Measurements from ENCODE around the gene MAPRE2. TPM values are rescaled to one million over a fixed set of nuclear protein-coding genes. Genes with fewer than 3 reads are reported as not detected.

Gene MAPRE2
- total RNA-seq, 1 experiment from 2014 or later = 9.1 TPM

GRCh38 chr18:35088921-35089320, 47.7 kb downstream of the MAPRE2 start:
- Histone ChIP-seq H3K27me3 (ENCODE audit: insufficient read depth, low read depth) (no peaks in the 10 kb centered on the region), H2AFZ (no peak overlapping the region), H3K79me2 (ENCODE audit: low read depth) (no peaks in the 10 kb centered on the region), H3K36me3 (ENCODE audit: low read depth) (no peaks in the 10 kb centered on the region), H3K9me2 (ENCODE audit: insufficient read depth) (no peaks in the 10 kb centered on the region), H3F3A (ENCODE audit: insufficient read depth, low read depth) (no peaks in the 10 kb centered on the region), H4K20me1 (ENCODE audit: insufficient read depth) (no peaks in the 10 kb centered on the region), H3K4me3 (no peak overlapping the region), H3K4me1 (replicated peaks; ENCODE audit: insufficient read depth) (no peaks in the 10 kb centered on the region), H3K4me2 (no peak overlapping the region), H3K9me3 (ENCODE audit: insufficient read depth, low read depth) (no peaks in the 10 kb centered on the region), H3K27ac (no peak overlapping the region)
- TF ChIP-seq EZH2 (IDR thresholded peaks at IDR 0.05; ENCODE audit: low read depth) = no peak
- TF ChIP-seq, protein P1, sequence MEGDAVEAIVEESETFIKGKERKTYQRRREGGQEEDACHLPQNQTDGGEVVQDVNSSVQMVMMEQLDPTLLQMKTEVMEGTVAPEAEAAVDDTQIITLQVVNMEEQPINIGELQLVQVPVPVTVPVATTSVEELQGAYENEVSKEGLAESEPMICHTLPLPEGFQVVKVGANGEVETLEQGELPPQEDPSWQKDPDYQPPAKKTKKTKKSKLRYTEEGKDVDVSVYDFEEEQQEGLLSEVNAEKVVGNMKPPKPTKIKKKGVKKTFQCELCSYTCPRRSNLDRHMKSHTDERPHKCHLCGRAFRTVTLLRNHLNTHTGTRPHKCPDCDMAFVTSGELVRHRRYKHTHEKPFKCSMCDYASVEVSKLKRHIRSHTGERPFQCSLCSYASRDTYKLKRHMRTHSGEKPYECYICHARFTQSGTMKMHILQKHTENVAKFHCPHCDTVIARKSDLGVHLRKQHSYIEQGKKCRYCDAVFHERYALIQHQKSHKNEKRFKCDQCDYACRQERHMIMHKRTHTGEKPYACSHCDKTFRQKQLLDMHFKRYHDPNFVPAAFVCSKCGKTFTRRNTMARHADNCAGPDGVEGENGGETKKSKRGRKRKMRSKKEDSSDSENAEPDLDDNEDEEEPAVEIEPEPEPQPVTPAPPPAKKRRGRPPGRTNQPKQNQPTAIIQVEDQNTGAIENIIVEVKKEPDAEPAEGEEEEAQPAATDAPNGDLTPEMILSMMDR (conservative IDR thresholded peaks at IDR 0.05) = no peak
- DNase-seq = no peak
- intact Hi-C loops (cut with micrococcal nuclease; ENCODE audit: unreplicated experiment) = no loop called here
- BruUV-seq (replicated peaks) = no TSS peak
- ChIA-PET CTCF (no interaction called here), POLR2A (ENCODE audit: unreplicated experiment) (no interaction called here)

DNA sequence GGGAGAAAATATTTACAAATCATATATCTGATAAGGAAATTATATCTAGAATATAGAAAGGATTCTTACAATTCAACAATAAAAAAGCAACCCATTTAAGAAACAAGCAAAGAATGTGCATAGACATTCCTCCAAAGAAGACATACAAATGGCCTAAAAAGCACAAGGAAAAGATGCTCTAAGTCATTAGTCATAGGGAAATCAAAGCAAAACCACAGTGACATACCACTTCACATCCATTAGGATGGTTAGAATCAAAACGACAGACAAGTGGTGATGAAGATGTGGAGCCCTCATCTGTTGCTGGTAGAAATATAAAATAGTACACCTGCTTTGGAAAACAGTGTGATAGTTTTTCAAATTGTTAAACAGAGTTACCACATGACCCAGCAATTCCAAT, 48.2 kb downstream of the MAPRE2 start:
- intact Hi-C loops (cut with micrococcal nuclease; ENCODE audit: unreplicated experiment) = no loop called here
- TF ChIP-seq, protein P1 (conservative IDR thresholded peaks at IDR 0.05) = no peak
- TF ChIP-seq EZH2 (IDR thresholded peaks at IDR 0.05; ENCODE audit: low read depth) = no peak
- Histone ChIP-seq H3K27ac (no peak overlapping the region), H4K20me1 (ENCODE audit: insufficient read depth) (no peaks in the 10 kb centered on the region), H3K9me3 (ENCODE audit: insufficient read depth, low read depth) (no peaks in the 10 kb centered on the region), H3K4me1 (replicated peaks; ENCODE audit: insufficient read depth) (no peaks in the 10 kb centered on the region), H3K36me3 (ENCODE audit: low read depth) (no peaks in the 10 kb centered on the region), H3K27me3 (ENCODE audit: insufficient read depth, low read depth) (no peaks in the 10 kb centered on the region), H3K9me2 (ENCODE audit: insufficient read depth) (no peaks in the 10 kb centered on the region), H3K4me2 (no peak overlapping the region), H3F3A (ENCODE audit: insufficient read depth, low read depth) (no peaks in the 10 kb centered on the region), H3K4me3 (no peak overlapping the region), H3K79me2 (ENCODE audit: low read depth) (no peaks in the 10 kb centered on the region), H2AFZ (no peak overlapping the region)
- no peak for DNase-seq
- BruUV-seq (replicated peaks) = no TSS peak
- CTCF ChIA-PET = no interaction called here
- POLR2A ChIA-PET (ENCODE audit: unreplicated experiment) = no interaction called here

DNA sequence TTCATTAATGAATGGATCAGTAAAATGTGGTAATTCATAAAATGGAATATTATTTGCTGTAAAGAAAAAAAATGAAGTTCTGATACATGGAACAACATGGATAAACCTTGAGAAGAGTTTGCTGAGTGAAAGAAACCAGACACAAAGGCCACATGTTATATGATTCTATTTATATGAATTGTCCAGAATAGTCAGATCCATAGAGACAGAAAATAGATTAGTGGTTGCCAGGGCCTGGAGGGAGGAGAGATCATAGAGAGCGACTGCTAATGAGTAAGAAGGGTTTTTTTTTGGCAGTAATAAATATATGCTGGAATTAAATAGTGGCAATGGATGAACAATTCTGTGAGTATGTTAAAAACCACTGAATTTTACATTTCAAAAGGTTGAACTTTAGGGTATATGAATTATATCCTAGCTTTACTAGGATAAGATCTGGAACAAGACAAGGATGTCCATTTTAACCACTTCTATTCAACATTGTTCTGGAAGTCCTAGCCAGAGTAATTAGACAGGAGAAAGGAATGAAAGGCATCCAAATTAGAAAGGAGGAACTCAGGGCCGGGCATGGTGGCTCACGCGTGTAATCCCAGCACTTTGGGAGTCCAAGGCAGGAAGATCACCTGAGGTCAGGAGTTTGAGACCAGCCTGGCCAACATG, 48.8 kb downstream of the MAPRE2 start:
- no peak for TF ChIP-seq EZH2 (IDR thresholded peaks at IDR 0.05; ENCODE audit: low read depth)
- TF ChIP-seq, protein P1 (conservative IDR thresholded peaks at IDR 0.05) = no peak
- BruUV-seq (replicated peaks) = no TSS peak
- Histone ChIP-seq H4K20me1 (ENCODE audit: insufficient read depth) (no peaks in the 10 kb centered on the region), H2AFZ (no peak overlapping the region), H3K79me2 (ENCODE audit: low read depth) (no peaks in the 10 kb centered on the region), H3K27me3 (ENCODE audit: insufficient read depth, low read depth) (no peaks in the 10 kb centered on the region), H3K27ac (no peak overlapping the region), H3K9me2 (ENCODE audit: insufficient read depth) (no peaks in the 10 kb centered on the region), H3K4me2 (no peak overlapping the region), H3K36me3 (ENCODE audit: low read depth) (no peaks in the 10 kb centered on the region), H3K9me3 (ENCODE audit: insufficient read depth, low read depth) (no peaks in the 10 kb centered on the region), H3K4me3 (no peak overlapping the region), H3K4me1 (replicated peaks; ENCODE audit: insufficient read depth) (no peaks in the 10 kb centered on the region), H3F3A (ENCODE audit: insufficient read depth, low read depth) (no peaks in the 10 kb centered on the region)
- intact Hi-C loops (cut with micrococcal nuclease; ENCODE audit: unreplicated experiment) = no loop called here
- ChIA-PET CTCF (no interaction called here), POLR2A (ENCODE audit: unreplicated experiment) (no interaction called here)
- DNase-seq = no peak

All from PC-9 (cell line).